Fibroblast of lung (primary cell): ENCODE measurements around the gene SUPT3H.
"Not testable (repeated sequence)": the region's sequence is repeated elsewhere in the genome, so short reads cannot be mapped to it uniquely, and the experiment has no call there.

ENCODE experiments used
- CTCF ChIP-seq, 2 donors: IDR thresholded peaks in 1 of 2; conservative IDR thresholded peaks in 1 of 2; 1 replicate in 1 of 2; 2 replicates in 1 of 2; pipeline ENCODE4 v1.5.1; 2011 to 2012; ENCODE audit warnings: low read length in 2 of 2, control low read depth in 1 of 2, inconsistent platforms in 1 of 2, low read depth in 1 of 2, mild to moderate bottlenecking in 1 of 2
- EZH2 ChIP-seq: IDR thresholded peaks from 2 replicates; pipeline ENCODE4 v1.5.1; 2012; ENCODE audit warnings: low read length, control low read depth, mild to moderate bottlenecking; ENCODE audit errors: missing control alignments

GRCh38 chr6:45294065-45294701 lies 83.6 kb downstream of the SUPT3H start:
- TF ChIP-seq CTCF (conservative IDR thresholded peaks at IDR 0.05 in 1 of 2, IDR thresholded peaks at IDR 0.05 in 1 of 2; ENCODE audit: low read depth in 1 of 2, low read length in 2 of 2); EZH2: not testable (repeated sequence)
